H1 (cell line): Measurements from ENCODE around the gene DLGAP5. TPM values are rescaled to one million over a fixed set of nuclear protein-coding genes. Genes with fewer than 3 reads are reported as not detected.

Experiments
- CTCF ChIA-PET: fragments of 300-600 bp; sonication (Branson Sonifier 250); formaldehyde crosslinking; loops from one replicate; lab custom pipeline; 2021; ENCODE audit not compliant: partially characterized antibody; lab: Charles Lee
- POLR2A ChIA-PET: fragments of 300-600 bp; sonication (Branson Sonifier 250); formaldehyde crosslinking; loops from one replicate; lab custom pipeline; 2021; ENCODE audit warnings: inconsistent platforms; ENCODE audit not compliant: partially characterized antibody; lab: Charles Lee
- DNase-seq, 2 experiments: peaks; one replicate each; pipeline versions ENCODE4 v3.0.0 to v3.0.0-alpha.2; 2010 to 2022; ENCODE audit warnings: low spot score in 2 of 2, low read depth in 1 of 2, mixed read lengths in 1 of 2
- FAIRE-seq: peaks from 2 replicates; lab custom pipeline; 2011; peaks lifted over from hg19 to GRCh38; lab: Jason Lieb, UNC
- H2AFZ ChIP-seq: 2 replicates; pipeline ENCODE4 v1.8.1; 2012; ENCODE audit warnings: low read length, inconsistent platforms
- H2AK5ac ChIP-seq: 2 replicates; pipeline ENCODE4 v1.6.1; 2013; ENCODE audit warnings: low read depth, low read length
- H2BK120ac ChIP-seq: replicated peaks from 2 replicates; pipeline ENCODE3; 2013; ENCODE audit warnings: low read depth, low read length, inconsistent platforms
- H2BK12ac ChIP-seq: 2 replicates; pipeline ENCODE4 v1.6.1; 2013; ENCODE audit warnings: low read depth, low read length
- H2BK15ac ChIP-seq: 2 replicates; pipeline ENCODE4 v1.6.1; 2013; ENCODE audit warnings: low read length
- H2BK20ac ChIP-seq: 2 replicates; pipeline ENCODE4 v1.6.1; 2013; ENCODE audit warnings: low read length
- H2BK5ac ChIP-seq: 2 replicates; pipeline ENCODE4 v1.6.1; 2013; ENCODE audit warnings: low read depth, low read length
- H3K14ac ChIP-seq: 2 replicates; pipeline ENCODE4 v1.6.1; 2013; ENCODE audit warnings: inconsistent platforms; ENCODE audit not compliant: insufficient read length
- H3K18ac ChIP-seq: 2 replicates; pipeline ENCODE4 v1.6.1; 2013; ENCODE audit warnings: low read length; ENCODE audit errors: extremely low read depth
- H3K23ac ChIP-seq: 2 replicates; pipeline ENCODE4 v1.6.1; 2013; ENCODE audit warnings: inconsistent platforms; ENCODE audit not compliant: insufficient read length
- H3K23me2 ChIP-seq: 2 replicates; pipeline ENCODE4 v1.6.1; 2013; ENCODE audit warnings: low read depth, low read length
- H3K27ac ChIP-seq: 2 replicates; pipeline ENCODE4 v1.6.1; 2011; ENCODE audit warnings: low read depth, low read length, inconsistent platforms
- H3K27me3 ChIP-seq, 4 experiments: replicated peaks in 1 of 4; 1 replicate in 1 of 4; 2 replicates in 3 of 4; pipeline versions ENCODE4 v1.6.1 to v1.8.1; 2011 to 2013; ENCODE audit warnings: low read length in 3 of 4, mild to moderate bottlenecking in 3 of 4, inconsistent platforms in 2 of 4, mixed read lengths in 2 of 4, moderate library complexity in 1 of 4; ENCODE audit not compliant: control insufficient read depth in 3 of 4, insufficient read depth in 3 of 4; ENCODE audit errors: extremely low read depth in 1 of 4
- H3K36me3 ChIP-seq, 4 experiments: 2 replicates each; pipeline versions ENCODE4 v1.6.1 to v1.8.1; 2011 to 2013; ENCODE audit warnings: mild to moderate bottlenecking in 4 of 4, low read length in 3 of 4, moderate library complexity in 2 of 4, control low read depth in 1 of 4, inconsistent platforms in 1 of 4; ENCODE audit not compliant: insufficient read depth in 4 of 4, control insufficient read depth in 2 of 4
- H3K4ac ChIP-seq: replicated peaks from 2 replicates; pipeline ENCODE3; 2013; ENCODE audit warnings: low read length, low read depth, mixed read lengths, inconsistent platforms; ENCODE audit not compliant: insufficient read length
- H3K4me1 ChIP-seq, 4 experiments: replicated peaks in 1 of 4; 1 replicate in 1 of 4; 2 replicates in 3 of 4; pipeline versions ENCODE4 v1.6.1 to v1.8.1; 2011 to 2013; ENCODE audit warnings: low read length in 3 of 4, inconsistent platforms in 2 of 4, mixed read lengths in 1 of 4; ENCODE audit not compliant: insufficient read depth in 4 of 4, control insufficient read depth in 3 of 4
- H3K4me2 ChIP-seq, 2 experiments: 2 replicates each; pipeline versions ENCODE4 v1.6.1 to v1.8.1; 2011 to 2013; ENCODE audit warnings: low read depth in 2 of 2, low read length in 2 of 2, control low read depth in 1 of 2, inconsistent platforms in 1 of 2, mild to moderate bottlenecking in 1 of 2; ENCODE audit not compliant: insufficient read depth in 1 of 2
- H3K4me3 ChIP-seq, 4 experiments: fragments of 200-600, 300-600 bp in 1 of 4; sonication (generic), shearing (Covaris generic), sonication (Bioruptor Twin) in 1 of 4; 2 replicates each; pipeline versions ENCODE4 v1.5.1 to v1.8.1; 2011 to 2016; ENCODE audit warnings: low read length in 4 of 4, low read depth in 3 of 4, control low read depth in 2 of 4, inconsistent platforms in 2 of 4, mild to moderate bottlenecking in 2 of 4, mixed read lengths in 1 of 4, moderate library complexity in 1 of 4; ENCODE audit not compliant: insufficient read depth in 2 of 4; ENCODE audit errors: extremely low read depth in 1 of 4
- H3K56ac ChIP-seq: replicated peaks from 2 replicates; pipeline ENCODE3; 2013; ENCODE audit warnings: low read depth, mild to moderate bottlenecking, mixed read lengths, low read length, inconsistent platforms; ENCODE audit not compliant: insufficient read length
- H3K79me1 ChIP-seq: 2 replicates; pipeline ENCODE4 v1.6.1; 2013; ENCODE audit warnings: low read depth, low read length, control low read depth
- H3K79me2 ChIP-seq, 2 experiments: 2 replicates each; pipeline versions ENCODE4 v1.6.1 to v1.8.1; 2012 to 2013; ENCODE audit warnings: low read length in 2 of 2, mild to moderate bottlenecking in 2 of 2, inconsistent platforms in 1 of 2; ENCODE audit not compliant: insufficient read depth in 2 of 2, control insufficient read depth in 1 of 2
- H3K9ac ChIP-seq, 4 experiments: replicated peaks in 1 of 4; 1 replicate in 1 of 4; 2 replicates in 3 of 4; pipeline versions ENCODE4 v1.6.1 to v1.8.1; 2011 to 2013; ENCODE audit warnings: low read depth in 3 of 4, low read length in 3 of 4, control low read depth in 2 of 4, mild to moderate bottlenecking in 2 of 4, moderate library complexity in 2 of 4, inconsistent platforms in 1 of 4; ENCODE audit errors: extremely low read depth in 1 of 4
- H3K9me3 ChIP-seq, 2 experiments: 2 replicates each; pipeline versions ENCODE4 v1.6.1 to v1.8.1; 2012 to 2013; ENCODE audit warnings: mild to moderate bottlenecking in 2 of 2, moderate library complexity in 2 of 2, control low read depth in 1 of 2, inconsistent platforms in 1 of 2, low read depth in 1 of 2, low read length in 1 of 2, mixed read lengths in 1 of 2; ENCODE audit not compliant: insufficient read depth in 2 of 2
- H4K20me1 ChIP-seq, 2 experiments: replicated peaks in 1 of 2; 2 replicates each; pipeline versions ENCODE3 to v1.8.1; 2011 to 2013; ENCODE audit warnings: inconsistent platforms in 2 of 2, low read length in 2 of 2, mild to moderate bottlenecking in 1 of 2; ENCODE audit not compliant: insufficient read depth in 2 of 2, control insufficient read depth in 1 of 2
- H4K5ac ChIP-seq: 2 replicates; pipeline ENCODE4 v1.6.1; 2013; ENCODE audit warnings: low read length, low read depth, mixed read lengths, inconsistent platforms; ENCODE audit not compliant: insufficient read length
- H4K8ac ChIP-seq: 2 replicates; pipeline ENCODE4 v1.8.0; 2013; ENCODE audit warnings: mild to moderate bottlenecking, moderate library complexity, low read length, inconsistent platforms; ENCODE audit not compliant: insufficient read depth; ENCODE audit errors: extremely low read depth
- H4K91ac ChIP-seq: replicated peaks from 2 replicates; pipeline ENCODE3; 2013; ENCODE audit warnings: low read length, mixed read lengths, inconsistent platforms; ENCODE audit not compliant: insufficient read length
- CEBPB ChIP-seq: IDR thresholded peaks from 2 replicates; pipeline ENCODE4 v1.6.1; 2012; ENCODE audit warnings: low read depth, low read length
- EP300 ChIP-seq, 2 experiments: IDR thresholded peaks; 1 replicate in 1 of 2; 2 replicates in 1 of 2; pipeline ENCODE4 v1.6.1; 2011 to 2012; ENCODE audit warnings: low read depth in 2 of 2, low read length in 2 of 2, mild to moderate bottlenecking in 2 of 2, borderline replicate concordance in 1 of 2, inconsistent platforms in 1 of 2, moderate library complexity in 1 of 2
- EZH2 ChIP-seq: fragments of 200-600 bp; sonication (generic); IDR thresholded peaks from 2 replicates; pipeline ENCODE4 v1.7.1; 2012; ENCODE audit warnings: low read depth, mild to moderate bottlenecking, moderate library complexity, low read length, inconsistent platforms; ENCODE audit not compliant: severe bottlenecking
- NANOG ChIP-seq: IDR thresholded peaks from 2 replicates; pipeline ENCODE4 v1.6.1; 2011; ENCODE audit warnings: low read length, low read depth, mild to moderate bottlenecking, inconsistent platforms; ENCODE audit not compliant: insufficient read depth, poor library complexity, severe bottlenecking
- SIRT6 ChIP-seq: IDR thresholded peaks from one replicate; pipeline ENCODE4 v1.7.1; 2012; ENCODE audit warnings: low read length, inconsistent platforms
- SUZ12 ChIP-seq: fragments of 200-600 bp; sonication (generic); IDR thresholded peaks from 2 replicates; pipeline ENCODE4 v1.6.1; 2012; ENCODE audit warnings: mild to moderate bottlenecking, inconsistent platforms, low read length, moderate library complexity, mixed read lengths
- WGBS, 2 experiments: shearing (Covaris generic) in 1 of 2; methylation state at CpG; one replicate each; pipeline versions ENCODE4 v1.1.6 to v1.1.7; 2013 to 2015; ENCODE audit warnings: low lambda C conversion rate in 2 of 2, mixed read lengths in 2 of 2, inconsistent platforms in 1 of 2, low coverage in 1 of 2, missing lambda C conversion rate in 1 of 2; ENCODE audit not compliant: insufficient replicate concordance in 2 of 2, insufficient coverage in 1 of 2, insufficient read length in 1 of 2; ENCODE audit errors: extremely low coverage in 1 of 2, missing lambda C conversion rate in 1 of 2; 5-methylcytosine and 5-hydroxymethylcytosine counted together
- polyA plus RNA-seq, 7 experiments: library from polyadenylated mRNA; depleted of rRNA in 3 of 7; stranded (reverse) in 5 of 7; unstranded in 2 of 7; fragments of >200 nt in 5 of 7; fragments of 200-250 nt in 2 of 7; gene quantifications; 1 replicate in 5 of 7; 2 replicates in 1 of 7; 4 replicates in 1 of 7; pipeline versions ENCODE4 v1.2.1 to v1.2.3, GENCODE V29; 2011 to 2013; ENCODE audit warnings: missing spikeins in 2 of 7, mixed read lengths in 2 of 7
- total RNA-seq: library from RNA; stranded (reverse); fragmentation: NEBNext Ultra II Directional; extraction: Animal tissue kit (Norgen Biotek cat#: 25700); gene quantifications from 2 replicates; pipeline ENCODE4 v1.2.1, GENCODE V29; 2021

DLGAP5 gene
- total and polyA plus RNA-seq, 2 of the 8 experiments (the other 6 are each of a cell fraction or from before 2014, with no cell fraction given) = 16.9 to 155 TPM

DNA sequence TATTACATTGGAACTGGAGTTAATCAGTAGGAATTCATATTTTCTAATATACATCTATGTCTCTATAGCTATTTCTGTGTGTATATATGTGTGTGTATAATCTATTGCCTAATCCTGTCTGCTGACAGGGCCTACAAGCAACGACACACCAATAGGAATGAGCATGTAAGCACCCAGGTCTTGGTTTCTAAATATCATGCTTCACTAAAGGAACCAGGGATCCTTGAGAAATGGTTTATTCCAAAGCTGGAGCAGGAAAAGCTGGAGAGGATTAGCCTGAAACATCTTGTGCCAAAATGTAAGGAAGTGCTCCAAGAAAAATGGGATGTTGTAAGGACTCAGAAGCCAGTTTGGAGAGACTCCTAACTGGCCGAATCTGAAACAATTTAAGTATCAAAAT, 91.6 kb downstream of the DLGAP5 start:
- ChIA-PET POLR2A (interaction anchor here (1.8 kb wide), 1 partner anchor 8 kb away, joined by 5 read pairs; no protein-coding TSS in a partner anchor), CTCF (interaction anchor here (0.5 to 5.1 kb wide), 4 partner anchors 9 to 221 kb away, joined by 3 to 29 read pairs (median 4); no protein-coding TSS in a partner anchor)
- Histone ChIP-seq H3K4me3 (no peak overlapping the region), H3K18ac (no peak overlapping the region), H3K56ac (no peak overlapping the region), H2AK5ac (no peak overlapping the region), H3K14ac (no peak overlapping the region), H2BK120ac (no peak overlapping the region), H3K9ac (no peak overlapping the region), H2BK5ac (no peak overlapping the region), H3K23ac (no peak overlapping the region), H3K79me1 (no peaks in the 10 kb centered on the region), H3K23me2 (no peaks in the 10 kb centered on the region), H4K8ac (no peak overlapping the region), H3K9me3 (no peaks in the 10 kb centered on the region), H3K4ac (no peak overlapping the region), H3K4me2 (no peak overlapping the region), H3K36me3 (no peaks in the 10 kb centered on the region), H3K79me2 (no peaks in the 10 kb centered on the region), H4K20me1 (no peaks in the 10 kb centered on the region), H3K4me1 (peaks cover 7 to 19% (median 12%) of the 10 kb centered on the region in 4 experiments; a peak in 5 of 7 replicates), H2BK12ac (no peak overlapping the region), H2BK20ac (no peak overlapping the region), H4K91ac (no peak overlapping the region), H2BK15ac (no peak overlapping the region), H3K27ac (no peak overlapping the region), H4K5ac (no peak overlapping the region), H3K27me3 (no peaks in the 10 kb centered on the region), H2AFZ (no peak overlapping the region)
- FAIRE-seq (no peak), DNase-seq (no peak)
- no peak for TF ChIP-seq EZH2
- no peak for TF ChIP-seq NANOG
- no peak for TF ChIP-seq EP300 (IDR thresholded peaks at IDR 0.05; ENCODE audit: borderline replicate concordance in 1 of 2, low read depth in 2 of 2, low read length in 2 of 2)
- TF ChIP-seq SUZ12 = no peak
- no peak for TF ChIP-seq SIRT6
- TF ChIP-seq CEBPB = no peak
- WGBS, 2 experiments = 92% methylated on average over 2 of the region's 2 CpGs; no CpG with 5 or more reads in 1 of the 2 experiments
